Muscle of leg (tissue), 11 donors: Measurements from ENCODE around the gene RCOR1. TPM values are rescaled to one million over a fixed set of nuclear protein-coding genes. Genes with fewer than 3 reads are reported as not detected.
"Not testable (repeated sequence)": the region's sequence is repeated elsewhere in the genome, so short reads cannot be mapped to it uniquely, and the experiment has no call there.

Experiments
- DNase-seq: peaks from one replicate; pipeline ENCODE4 v3.0.0; 2013
- H3K27ac ChIP-seq: one replicate; pipeline ENCODE4 v1.5.1; 2013; ENCODE audit warnings: mild to moderate bottlenecking, low read length, control low read depth
- H3K27me3 ChIP-seq: one replicate; pipeline ENCODE4 v1.6.1; 2013; ENCODE audit warnings: low read length; ENCODE audit not compliant: control insufficient read depth, insufficient read depth
- H3K36me3 ChIP-seq: one replicate; pipeline ENCODE4 v1.6.1; 2013; ENCODE audit warnings: low read length; ENCODE audit not compliant: control insufficient read depth, insufficient read depth
- H3K4me1 ChIP-seq: one replicate; pipeline ENCODE4 v1.6.1; 2013; ENCODE audit warnings: low read length; ENCODE audit not compliant: control insufficient read depth, insufficient read depth
- H3K4me3 ChIP-seq: one replicate; pipeline ENCODE4 v1.5.1; 2013; ENCODE audit warnings: low read length, control low read depth
- H3K9me3 ChIP-seq: replicated peaks from 2 replicates; pipeline ENCODE4 v1.6.1; 2013; ENCODE audit warnings: low read depth, low read length; ENCODE audit not compliant: control insufficient read depth
- WGBS: methylation state at CpG from one replicate; pipeline ENCODE4 v1.1.5; 2013; ENCODE audit warnings: missing lambda C conversion rate; ENCODE audit not compliant: insufficient coverage; 5-methylcytosine and 5-hydroxymethylcytosine counted together
- polyA plus RNA-seq, 8 donors: library from polyadenylated mRNA; unstranded; fragments of 120-200 nt; gene quantifications; one replicate each; pipeline versions ENCODE4 v1.2.1 to v1.2.3, GENCODE V29; 2013; ENCODE audit warnings: inconsistent platforms in 1 of 8, low replicate concordance in 1 of 8; ENCODE audit not compliant: insufficient read length in 8 of 8, insufficient read depth in 1 of 8
- total RNA-seq: library from RNA; stranded (reverse); fragments of 120-200 nt; gene quantifications from one replicate; pipeline ENCODE4 v1.2.4, GENCODE V29; 2013

RCOR1 gene
- total and polyA plus RNA-seq, 9 donors: 16.2 to 38.7 (median 29.4) TPM

DNA sequence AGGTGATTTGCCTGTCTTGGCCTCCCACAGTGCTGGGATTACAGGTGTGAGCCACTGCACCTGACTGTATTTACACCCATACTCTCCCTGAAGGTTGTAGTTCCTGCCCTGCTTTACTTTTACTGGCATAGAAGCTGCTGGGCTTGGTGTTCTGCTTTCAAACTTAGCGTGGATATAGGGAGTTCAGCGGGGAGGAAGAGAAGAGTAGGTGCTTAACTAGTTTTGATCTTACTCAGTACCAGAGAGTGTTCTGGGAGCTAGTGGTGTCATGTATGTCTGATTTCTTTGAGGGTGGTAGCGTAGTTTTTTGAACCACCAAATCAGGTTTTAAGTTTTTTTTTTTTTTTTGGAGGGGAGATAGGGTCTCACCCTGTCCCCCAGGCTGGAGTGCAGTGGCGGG, 13.8 kb downstream of the RCOR1 start:
- Histone ChIP-seq H3K9me3 (no peaks in the 10 kb centered on the region), H3K4me3 (no peak overlapping the region), H3K36me3 (peaks cover 4% of the 10 kb centered on the region), H3K27me3 (no peaks in the 10 kb centered on the region), H3K27ac (no peak overlapping the region), H3K4me1 (peaks cover 6% of the 10 kb centered on the region)
- WGBS: 88% methylated on average over 2 of the region's 4 CpGs
- DNase-seq: no peak

DNA sequence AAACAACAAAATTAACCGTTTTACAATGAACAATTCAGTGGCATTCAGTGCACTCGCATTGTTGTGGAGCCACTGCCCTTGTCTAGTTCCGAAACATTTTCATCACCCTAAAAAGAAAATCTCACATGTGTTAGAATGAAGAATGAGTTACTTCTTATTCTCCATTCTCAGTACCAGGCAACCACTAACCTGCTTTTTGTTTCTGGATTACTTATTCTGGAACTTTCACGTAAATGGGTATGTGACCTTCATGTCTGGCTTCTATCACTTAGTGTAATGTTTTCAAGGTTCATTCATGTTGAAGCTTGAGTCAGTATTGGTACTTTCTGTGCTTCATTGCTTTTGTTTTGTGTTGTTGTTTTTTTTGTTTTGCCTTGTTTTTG, 15.6 kb downstream of the RCOR1 start:
- H3K9me3 ChIP-seq: no peaks in the 10 kb centered on the region
- no CpG with 5 or more reads among the region's 4 CpGs for WGBS
- H3K27me3 ChIP-seq: no peaks in the 10 kb centered on the region
- no peak overlapping the region for H3K4me3 ChIP-seq
- no peaks in the 10 kb centered on the region for H3K36me3 ChIP-seq
- DNase-seq: no peak
- H3K27ac ChIP-seq: no peak overlapping the region
- no peaks in the 10 kb centered on the region for H3K4me1 ChIP-seq

DNA sequence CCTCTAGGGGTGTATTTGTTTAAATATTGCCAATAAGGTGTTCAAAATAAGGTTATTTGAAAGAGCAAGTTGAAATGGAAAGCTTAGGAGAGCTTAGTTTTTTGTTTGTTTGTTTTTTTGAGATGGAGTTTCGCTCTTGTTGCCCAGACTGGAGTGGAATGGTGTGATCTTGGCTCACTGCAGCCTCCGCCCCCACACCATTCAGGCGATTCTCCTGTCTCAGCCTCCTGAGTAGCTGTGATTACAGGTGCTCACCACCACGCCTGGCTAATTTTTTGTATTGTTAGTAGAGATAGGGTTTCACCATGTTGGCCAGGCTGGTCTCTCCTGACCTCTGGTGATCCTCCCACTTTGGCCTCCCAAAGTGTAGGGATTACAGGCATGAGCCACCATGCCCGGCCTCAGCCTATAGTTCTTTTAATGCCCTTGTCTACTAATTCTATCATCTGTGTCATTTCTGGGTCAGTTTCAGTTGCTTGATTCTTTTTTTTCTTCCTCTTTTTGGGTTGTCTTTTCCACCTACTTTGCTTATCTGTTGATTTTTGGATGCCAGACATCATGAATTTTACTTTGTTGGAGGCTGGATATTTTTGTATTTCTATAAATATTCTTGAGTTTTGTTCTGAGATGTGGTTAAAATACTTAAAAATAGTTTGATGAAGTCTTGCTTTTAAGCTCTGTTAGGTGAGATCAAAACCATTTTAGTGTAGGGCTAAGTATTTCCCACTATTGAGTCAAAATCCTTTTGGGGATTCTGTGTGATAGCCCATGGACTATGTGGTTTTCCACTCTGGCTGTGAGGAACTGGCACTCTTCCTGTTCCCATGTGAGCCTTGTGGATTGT, 18.7 kb downstream of the RCOR1 start:
- no peak for DNase-seq
- 71% methylated on average over 2 of the region's 5 CpGs for WGBS
- H3K36me3 ChIP-seq: no peaks in the 10 kb centered on the region
- H3K9me3 ChIP-seq: no peaks in the 10 kb centered on the region
- no peak overlapping the region for H3K4me3 ChIP-seq
- no peak overlapping the region for H3K27ac ChIP-seq
- H3K4me1 ChIP-seq: no peaks in the 10 kb centered on the region
- H3K27me3 ChIP-seq: no peaks in the 10 kb centered on the region

DNA sequence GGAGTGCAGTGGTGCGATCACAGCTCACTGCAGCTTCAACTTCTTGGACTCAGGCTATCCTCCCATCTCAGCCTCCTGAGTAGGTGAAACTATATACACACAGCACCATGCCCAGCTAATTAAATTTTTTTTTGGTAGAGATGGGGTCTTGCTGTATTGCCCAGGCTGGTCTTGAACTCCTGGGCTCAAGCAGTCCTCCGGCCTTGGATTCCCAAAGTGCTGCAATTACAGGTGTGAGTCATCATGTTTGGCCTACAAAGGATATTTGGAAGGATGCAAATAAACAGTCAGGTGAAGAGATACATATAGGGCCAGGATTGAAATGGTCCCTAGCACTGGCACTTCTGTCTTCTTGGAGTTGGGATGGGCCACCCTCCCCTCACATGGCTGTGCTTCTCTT, 23.9 kb downstream of the RCOR1 start:
- H3K4me1 ChIP-seq: no peaks in the 10 kb centered on the region
- WGBS: 100% methylated on average over 1 of the region's 2 CpGs
- H3K9me3 ChIP-seq: no peaks in the 10 kb centered on the region
- H3K27ac ChIP-seq: no peak overlapping the region
- H3K4me3 ChIP-seq: no peak overlapping the region
- no peaks in the 10 kb centered on the region for H3K27me3 ChIP-seq
- DNase-seq: no peak
- H3K36me3 ChIP-seq: no peaks in the 10 kb centered on the region

DNA sequence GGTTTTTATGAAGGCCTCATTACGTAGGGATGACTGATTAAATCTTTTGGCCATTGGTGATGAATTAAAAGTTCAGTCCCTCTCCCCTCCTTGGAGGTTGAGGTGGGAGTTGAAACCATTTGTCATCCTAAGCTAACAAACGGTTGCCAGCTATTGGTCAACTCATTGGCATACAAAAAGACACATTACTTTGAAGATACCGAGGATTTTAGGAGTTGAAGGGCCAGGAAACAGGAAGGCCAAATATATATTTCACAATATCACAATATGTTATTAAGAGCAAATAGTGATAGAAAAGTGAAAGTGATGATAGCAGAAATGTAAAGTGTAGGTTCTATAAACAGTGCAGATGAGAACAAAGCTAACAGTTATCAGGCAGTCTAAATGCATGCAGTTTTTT, 24.4 kb downstream of the RCOR1 start:
- no CpG with 5 or more reads among the region's 3 CpGs for WGBS
- DNase-seq: no peak
- Histone ChIP-seq H3K4me1 (no peaks in the 10 kb centered on the region), H3K36me3 (no peaks in the 10 kb centered on the region), H3K27ac (no peak overlapping the region), H3K27me3 (no peaks in the 10 kb centered on the region), H3K4me3 (no peak overlapping the region), H3K9me3 (no peaks in the 10 kb centered on the region)

DNA sequence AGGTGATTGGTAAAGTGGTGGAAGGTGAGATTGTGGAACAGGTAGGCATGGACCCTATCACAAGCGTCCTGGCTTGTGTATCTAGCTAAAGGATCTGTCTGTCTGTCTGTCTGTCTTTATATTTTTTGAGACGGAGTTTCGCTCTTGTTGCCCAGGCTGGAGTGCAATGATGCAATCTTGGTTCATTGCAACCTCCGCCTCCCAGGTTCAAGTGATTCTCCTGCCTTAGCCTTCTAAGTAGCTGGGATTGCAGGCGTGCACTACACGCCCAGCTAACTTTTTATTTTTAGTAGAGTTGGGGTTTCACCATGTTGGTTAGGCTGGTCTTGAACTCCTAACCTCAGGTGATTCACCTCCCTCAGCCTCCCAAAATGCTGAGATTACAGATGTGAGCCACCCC, 26.6 kb downstream of the RCOR1 start:
- not testable (repeated sequence) for H3K36me3 ChIP-seq, H3K9me3 ChIP-seq, H3K4me1 ChIP-seq, DNase-seq, H3K4me3 ChIP-seq, H3K27me3 ChIP-seq, H3K27ac ChIP-seq
- 81% methylated on average over 3 of the region's 6 CpGs for WGBS

DNA sequence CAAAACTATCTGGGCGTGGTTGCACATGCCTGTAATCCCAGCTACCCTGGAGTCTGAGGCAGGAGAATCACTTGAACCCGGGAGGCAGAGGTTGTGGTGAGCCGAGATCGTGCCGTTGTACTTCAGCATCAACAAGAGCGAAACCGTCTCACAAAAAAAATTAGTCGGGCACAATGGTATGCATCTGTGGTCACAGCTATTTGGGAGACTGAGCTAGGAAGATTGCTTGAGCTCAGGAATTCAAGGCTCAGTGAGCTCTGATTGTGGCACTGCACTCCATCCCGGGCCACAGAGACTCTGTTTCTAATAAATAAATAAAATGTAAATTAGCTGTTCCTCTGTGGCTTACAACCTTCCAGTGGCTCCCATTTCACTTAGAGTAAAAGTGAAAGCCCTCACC, 28.0 kb downstream of the RCOR1 start:
- Histone ChIP-seq H3K4me1 (no peaks in the 10 kb centered on the region), H3K4me3 (no peak overlapping the region), H3K9me3 (no peaks in the 10 kb centered on the region), H3K36me3 (no peaks in the 10 kb centered on the region), H3K27me3 (no peaks in the 10 kb centered on the region), H3K27ac (no peak overlapping the region)
- no peak for DNase-seq
- WGBS: 95% methylated on average over 7 of the region's 9 CpGs

DNA sequence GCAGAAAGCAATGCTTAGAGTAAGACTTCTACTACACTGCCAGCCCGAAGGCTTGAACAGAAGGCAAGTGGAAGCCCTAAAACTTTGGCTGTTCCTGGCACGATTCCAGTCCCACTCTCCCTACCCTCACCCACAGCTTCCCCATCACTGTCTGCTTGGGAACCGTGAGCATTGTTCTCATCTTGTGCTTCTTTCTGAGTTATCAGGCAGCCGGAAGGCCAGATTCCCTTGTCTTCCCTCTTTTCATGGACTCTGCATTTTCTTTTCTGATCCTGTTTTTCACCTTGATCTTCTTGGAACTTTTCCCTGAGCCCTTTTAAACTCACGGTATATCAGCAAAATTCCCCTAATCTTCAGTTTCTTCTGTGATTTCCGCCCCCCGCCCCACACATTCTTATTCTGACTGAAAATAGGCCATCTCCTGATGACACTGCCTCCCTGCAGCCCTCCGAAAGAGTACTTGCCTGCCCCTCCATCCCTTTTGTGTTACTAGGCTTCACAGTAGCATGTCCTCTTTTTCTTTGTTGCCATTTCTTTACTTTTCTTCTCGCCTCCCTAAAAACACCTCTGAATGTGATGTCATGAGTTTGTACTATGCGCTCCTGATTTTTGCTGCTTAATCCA, 29.9 kb downstream of the RCOR1 start:
- peak; percentile 31 for DNase-seq
- Histone ChIP-seq H3K4me1 (no peaks in the 10 kb centered on the region), H3K27me3 (no peaks in the 10 kb centered on the region), H3K27ac (no peak overlapping the region), H3K36me3 (no peaks in the 10 kb centered on the region), H3K9me3 (no peaks in the 10 kb centered on the region), H3K4me3 (no peak overlapping the region)
- 59% methylated on average over 8 of the region's 10 CpGs for WGBS

DNA sequence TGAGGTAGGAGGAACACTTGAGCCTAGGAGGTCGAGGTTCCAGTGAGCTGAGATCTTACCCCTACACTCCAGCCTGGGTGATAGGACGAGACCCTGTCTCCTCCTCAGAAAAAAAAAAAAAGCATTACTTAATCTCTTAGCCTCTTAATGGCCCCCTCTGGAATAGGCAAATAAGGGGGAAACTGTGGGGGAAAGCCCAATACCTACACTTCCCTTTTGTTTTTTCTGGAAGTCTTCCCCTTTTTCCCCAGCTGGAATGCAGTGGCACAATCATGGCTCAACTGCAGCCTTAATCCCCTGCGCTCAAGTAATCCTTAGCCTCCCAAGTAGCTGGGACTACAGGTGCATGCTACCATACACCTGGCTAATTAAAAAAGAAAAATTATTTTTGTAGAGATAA, 32.2 kb downstream of the RCOR1 start:
- H3K4me1 ChIP-seq: peaks cover 5% of the 10 kb centered on the region
- H3K27me3 ChIP-seq: no peaks in the 10 kb centered on the region
- no peak overlapping the region for H3K4me3 ChIP-seq
- no peak overlapping the region for H3K27ac ChIP-seq
- WGBS: no CpG with 5 or more reads among the region's 3 CpGs
- H3K36me3 ChIP-seq: no peaks in the 10 kb centered on the region
- DNase-seq: no peak
- no peaks in the 10 kb centered on the region for H3K9me3 ChIP-seq

DNA sequence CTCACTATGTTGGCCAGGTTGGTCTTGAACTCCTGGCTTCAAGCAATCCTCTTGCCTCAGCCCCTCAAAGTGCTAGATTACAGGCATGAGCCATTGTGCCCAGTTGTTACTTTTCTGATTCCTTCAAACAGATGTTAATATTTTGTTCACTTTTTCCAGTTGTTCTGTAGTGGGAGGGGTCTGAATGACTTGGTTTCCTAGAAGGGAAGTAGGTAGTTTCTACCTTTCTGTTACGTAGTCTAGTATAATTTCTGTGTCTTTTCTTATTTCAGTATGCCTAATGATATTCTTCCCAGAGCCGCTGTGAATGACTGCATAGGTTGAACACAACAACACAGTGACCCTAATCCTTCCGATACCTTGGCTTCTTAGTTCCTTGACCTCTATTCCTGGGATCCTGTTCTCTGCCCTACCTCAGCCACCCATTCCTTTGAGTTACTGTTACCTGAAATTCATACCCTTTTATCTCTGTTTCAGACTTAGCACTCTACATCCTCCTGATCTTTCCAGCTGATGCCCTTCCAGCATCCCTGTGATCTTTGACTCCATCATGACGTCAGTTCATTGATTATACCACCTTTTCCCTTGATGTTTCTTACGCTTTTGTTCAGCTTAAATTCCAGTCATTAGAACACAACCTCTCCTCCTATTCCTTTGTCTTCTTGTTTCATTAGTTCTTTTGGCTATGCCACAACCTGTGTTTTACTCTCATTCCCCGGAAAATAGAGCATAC, 33.3 kb downstream of the RCOR1 start:
- Histone ChIP-seq H3K4me1 (peaks cover 13% of the 10 kb centered on the region), H3K27ac (no peak overlapping the region)
- WGBS: 77% methylated on average over 4 of the region's 6 CpGs

More for the DNA sequence above, 33.3 kb downstream of the RCOR1 start:
- Histone ChIP-seq H3K27me3 (no peaks in the 10 kb centered on the region), H3K4me3 (no peak overlapping the region), H3K36me3 (no peaks in the 10 kb centered on the region), H3K9me3 (no peaks in the 10 kb centered on the region)
- no peak for DNase-seq
